ENCODE results near the gene FAM53B.

DNA sequence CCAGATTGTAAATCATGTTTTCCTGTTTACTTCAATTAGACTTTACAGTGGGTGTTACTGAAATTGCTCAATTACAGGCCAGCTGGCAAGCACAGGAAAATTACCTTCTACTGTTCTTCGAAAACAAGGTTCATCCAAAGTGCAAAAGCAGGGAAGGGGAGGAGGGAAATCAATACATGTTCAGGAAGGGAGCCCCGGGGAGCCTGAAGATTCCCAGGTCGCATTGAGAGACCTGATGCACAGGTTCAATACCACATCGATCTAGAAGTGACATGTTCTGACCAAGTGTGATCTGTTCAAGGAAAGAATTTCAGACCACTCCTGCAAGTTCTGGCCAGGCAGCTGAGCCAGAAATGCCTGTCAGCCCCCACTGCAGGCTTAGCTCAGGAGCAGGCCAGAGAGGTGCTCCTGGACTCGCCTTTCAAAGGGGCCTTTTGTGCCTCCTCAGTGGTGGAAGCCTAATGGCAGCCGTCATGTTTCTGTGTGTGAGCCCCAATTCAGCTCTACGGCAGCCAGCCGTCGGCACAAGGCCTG is 35.9 kb downstream of the FAM53B start:
- no peak for TF ChIP-seq POLR2A (IDR thresholded peaks at IDR 0.05; ENCODE audit: low read depth, low read length)
- no peak for TF ChIP-seq POLR2AphosphoS5 (IDR thresholded peaks at IDR 0.05; ENCODE audit: low read depth, low read length)

All from GM12892 (cell line).